NCI-H526 (cell line): ENCODE data around the gene TBX5.

Experiments used
- DNase-seq, 2 experiments: peaks; one replicate each; lab custom pipeline; 2025; lab: John Stamatoyannopoulos, UW

Gene TBX5

GRCh38 chr12:114405519-114406271 is at the start of gene TBX5:
Gene TBX5, minus strand, starts transcription at chr12:114406144. Its CDS starts 2,246 bp downstream, at chr12:114403898.
- DNase-seq: peak in 1 of 2 experiments; percentile 27

- no peak for DNase-seq
These were observed 45.7 kb upstream of the TBX5 start for GRCh38 chr12:114451657-114452056.

- no peak for DNase-seq
These were observed 44.8 kb upstream of the TBX5 start for GRCh38 chr12:114450515-114451300.

- DNase-seq: no peak
These were observed 44.1 kb upstream of the TBX5 start for GRCh38 chr12:114450019-114450418.

GRCh38 chr12:114448618-114448933 is 42.6 kb upstream of the TBX5 start:
- DNase-seq: no peak

- DNase-seq: no peak
These were observed 42.1 kb upstream of the TBX5 start for GRCh38 chr12:114447799-114448617.

GRCh38 chr12:114447274-114447716 is 41.4 kb upstream of the TBX5 start:
- DNase-seq: peak in 1 of 2 experiments; percentile 3

- no peak for DNase-seq
These were observed 39.7 kb upstream of the TBX5 start for GRCh38 chr12:114445401-114446323.

GRCh38 chr12:114444422-114445279 is 38.7 kb upstream of the TBX5 start:
- no peak for DNase-seq

- no peak for DNase-seq
These were observed 37.9 kb upstream of the TBX5 start for GRCh38 chr12:114443607-114444421.

- no peak for DNase-seq
These were observed 36.6 kb upstream of the TBX5 start for GRCh38 chr12:114442578-114442977.

GRCh38 chr12:114441545-114441944 is 35.6 kb upstream of the TBX5 start:
- DNase-seq: no peak

- no peak for DNase-seq
These were observed 35.1 kb upstream of the TBX5 start for GRCh38 chr12:114441039-114441383.

GRCh38 chr12:114440270-114441038 is 34.5 kb upstream of the TBX5 start:
- DNase-seq: peak; percentile 82 to 88

GRCh38 chr12:114439817-114440216 is 33.9 kb upstream of the TBX5 start:
- no peak for DNase-seq

GRCh38 chr12:114439261-114439683 is 33.3 kb upstream of the TBX5 start:
- DNase-seq: no peak

GRCh38 chr12:114438635-114439256 is 32.8 kb upstream of the TBX5 start:
- no peak for DNase-seq

- DNase-seq: no peak
These were observed 28.4 kb upstream of the TBX5 start for GRCh38 chr12:114434341-114434740.
